Stomach (tissue), 4 donors: Measurements from ENCODE around the gene ACADL.

Source experiments
- POLR2AphosphoS5 ChIP-seq, 3 donors: sonication (generic); formaldehyde crosslinking; IDR thresholded peaks; one replicate each; pipeline ENCODE4 v1.6.1; 2016; ENCODE audit warnings: antibody characterized with exemption in 3 of 3
- TF ChIP-seq, protein P1 (sequence below), 7 experiments: fragments of 450-650 bp in 4 of 7; fragments of 200-600 bp in 3 of 7; sonication (generic) in 3 of 7; IDR thresholded peaks; one replicate each; pipeline ENCODE4 v1.5.1; 2016 to 2019; ENCODE audit warnings: antibody characterized with exemption in 7 of 7, control low read depth in 2 of 7, mild to moderate bottlenecking in 1 of 7

- TF ChIP-seq, protein P1, sequence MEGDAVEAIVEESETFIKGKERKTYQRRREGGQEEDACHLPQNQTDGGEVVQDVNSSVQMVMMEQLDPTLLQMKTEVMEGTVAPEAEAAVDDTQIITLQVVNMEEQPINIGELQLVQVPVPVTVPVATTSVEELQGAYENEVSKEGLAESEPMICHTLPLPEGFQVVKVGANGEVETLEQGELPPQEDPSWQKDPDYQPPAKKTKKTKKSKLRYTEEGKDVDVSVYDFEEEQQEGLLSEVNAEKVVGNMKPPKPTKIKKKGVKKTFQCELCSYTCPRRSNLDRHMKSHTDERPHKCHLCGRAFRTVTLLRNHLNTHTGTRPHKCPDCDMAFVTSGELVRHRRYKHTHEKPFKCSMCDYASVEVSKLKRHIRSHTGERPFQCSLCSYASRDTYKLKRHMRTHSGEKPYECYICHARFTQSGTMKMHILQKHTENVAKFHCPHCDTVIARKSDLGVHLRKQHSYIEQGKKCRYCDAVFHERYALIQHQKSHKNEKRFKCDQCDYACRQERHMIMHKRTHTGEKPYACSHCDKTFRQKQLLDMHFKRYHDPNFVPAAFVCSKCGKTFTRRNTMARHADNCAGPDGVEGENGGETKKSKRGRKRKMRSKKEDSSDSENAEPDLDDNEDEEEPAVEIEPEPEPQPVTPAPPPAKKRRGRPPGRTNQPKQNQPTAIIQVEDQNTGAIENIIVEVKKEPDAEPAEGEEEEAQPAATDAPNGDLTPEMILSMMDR (IDR thresholded peaks at IDR 0.05): peak in 5 of 7 experiments; percentile 49 to 80 (median 64)
- TF ChIP-seq POLR2AphosphoS5 (IDR thresholded peaks at IDR 0.05): no peak
These were observed 30.0 kb downstream of the ACADL start for GRCh38 chr2:210195101-210195852.
